Stomach (tissue), 9 donors: Measurements from ENCODE around the gene RGS6. TPM values are rescaled to one million over a fixed set of nuclear protein-coding genes. Genes with fewer than 3 reads are reported as not detected.

Source experiments
- DNase-seq, 2 donors: peaks; one replicate each; pipeline versions ENCODE4 v3.0.0 to v3.0.0-alpha.2; 2013 to 2019
- H3K27ac ChIP-seq, 5 donors: fragments of 200-600 bp in 4 of 5; sonication (generic) in 4 of 5; one replicate each; pipeline ENCODE4 v1.5.1; 2013 to 2019; ENCODE audit warnings: mild to moderate bottlenecking in 1 of 5, moderate library complexity in 1 of 5
- H3K27me3 ChIP-seq, 3 donors: fragments of 200-600 bp; sonication (generic); one replicate each; pipeline ENCODE4 v1.5.1; 2017 to 2019; ENCODE audit warnings: mixed run types in 1 of 3
- H3K36me3 ChIP-seq, 4 donors: fragments of 200-600 bp; sonication (generic); 1 replicate in 3 of 4; 2 replicates in 1 of 4; pipeline ENCODE4 v1.5.1; 2016 to 2019
- H3K4me1 ChIP-seq, 4 donors: fragments of 200-600 bp; sonication (generic); one replicate each; pipeline ENCODE4 v1.5.1; 2016 to 2019
- H3K4me3 ChIP-seq, 4 donors: fragments of 200-600 bp; sonication (generic) in 3 of 4; one replicate each; pipeline ENCODE4 v1.5.1; 2016 to 2019; ENCODE audit warnings: mild to moderate bottlenecking in 1 of 4
- H3K9me3 ChIP-seq, 4 donors: fragments of 200-600 bp; sonication (generic); one replicate each; pipeline ENCODE4 v1.5.1; 2016 to 2019
- CTCF ChIP-seq, 7 experiments: fragments of 450-650 bp in 4 of 7; fragments of 200-600 bp in 3 of 7; sonication (generic) in 3 of 7; IDR thresholded peaks; one replicate each; pipeline ENCODE4 v1.5.1; 2016 to 2019; ENCODE audit warnings: antibody characterized with exemption in 7 of 7, control low read depth in 2 of 7, mild to moderate bottlenecking in 1 of 7
- EP300 ChIP-seq: sonication (generic); formaldehyde crosslinking; IDR thresholded peaks from one replicate; pipeline ENCODE4 v1.6.1; 2017; ENCODE audit warnings: antibody characterized with exemption
- POLR2A ChIP-seq, 4 donors: fragments of 450-650 bp; IDR thresholded peaks; one replicate each; pipeline ENCODE4 v1.6.1; 2016; ENCODE audit warnings: antibody characterized with exemption in 4 of 4, control low read depth in 2 of 4, mild to moderate bottlenecking in 1 of 4, moderate library complexity in 1 of 4
- POLR2AphosphoS5 ChIP-seq, 3 donors: sonication (generic); formaldehyde crosslinking; IDR thresholded peaks; one replicate each; pipeline ENCODE4 v1.6.1; 2016; ENCODE audit warnings: antibody characterized with exemption in 3 of 3
- WGBS, 5 donors: extraction: QIAGEN DNeasy Blood & Tissue Kit in 3 of 5; methylation state at CpG; one replicate each; pipeline versions ENCODE4 v1.1.5 to v1.1.7; 2013 to 2018; 5-methylcytosine and 5-hydroxymethylcytosine counted together
- intact Hi-C: fragments of 100-400 bp; cut with DNase I; formaldehyde crosslinking; loops from one replicate; pipeline ENCODE4 v1.15.1; 2023; ENCODE audit warnings: low total_unique reads
- polyA plus RNA-seq, 3 donors: library from polyadenylated mRNA; stranded (reverse); fragments of 200-250 nt; gene quantifications; one replicate each; pipeline ENCODE4 v1.2.3, GENCODE V29; 2013
- total RNA-seq, 5 donors: library from RNA; depleted of rRNA; stranded (reverse); fragments of >200 nt; gene quantifications; one replicate each; pipeline versions ENCODE4 v1.1.0 to v1.2.3, GENCODE V29; 2014 to 2016
- donor health status: healthy with polysubstance abuse.
- donor health status: Bipolar disorder and iron deficiency.
- donor health status: healthy.

The RGS6 gene
- total and polyA plus RNA-seq, 8 donors: 0.25 to 18.0 (median 0.92) TPM; not detected in 1

- no peaks in the 10 kb centered on the region for H3K36me3 ChIP-seq
- TF ChIP-seq EP300: no peak
- TF ChIP-seq POLR2A (IDR thresholded peaks at IDR 0.05): no peak
- no peak for TF ChIP-seq CTCF (IDR thresholded peaks at IDR 0.05)
- TF ChIP-seq POLR2AphosphoS5 (IDR thresholded peaks at IDR 0.05): no peak
- H3K4me3 ChIP-seq: no peak overlapping the region
- H3K4me1 ChIP-seq: no peaks in the 10 kb centered on the region
- H3K27me3 ChIP-seq: peaks cover 0 to 7% (median 0%) of the 10 kb centered on the region in 3 donors
- H3K27ac ChIP-seq: no peak overlapping the region
- intact Hi-C loops: no loop called here
- no peak for DNase-seq
- 48 to 64% (median 59%) methylated on average over 4 of the region's 4 CpGs for WGBS, 5 donors
- H3K9me3 ChIP-seq: no peaks in the 10 kb centered on the region
Observed at GRCh38 chr14:72510566-72510965, 578.3 kb downstream of the RGS6 start.

- Histone ChIP-seq H3K9me3 (no peaks in the 10 kb centered on the region), H3K36me3 (no peaks in the 10 kb centered on the region), H3K4me1 (peaks cover 0 to 8% (median 3%) of the 10 kb centered on the region in 4 donors), H3K4me3 (no peak overlapping the region), H3K27me3 (peaks cover 0 to 15% (median 0%) of the 10 kb centered on the region in 3 donors), H3K27ac (no peak overlapping the region)
- 79 to 85% (median 81%) methylated on average over 2 of the region's 2 CpGs for WGBS, 5 donors
- TF ChIP-seq POLR2A (IDR thresholded peaks at IDR 0.05) (no peak), CTCF (IDR thresholded peaks at IDR 0.05) (no peak), POLR2AphosphoS5 (IDR thresholded peaks at IDR 0.05) (no peak)
- intact Hi-C loops: no loop called here
- no peak for DNase-seq
Observed at GRCh38 chr14:72512281-72512680, 580.1 kb downstream of the RGS6 start.

GRCh38 chr14:72512925-72513324 lies 580.7 kb downstream of the RGS6 start:
- H3K27me3 ChIP-seq: peaks cover 0 to 15% (median 0%) of the 10 kb centered on the region in 3 donors
- no peaks in the 10 kb centered on the region for H3K36me3 ChIP-seq
- TF ChIP-seq EP300 (no peak), CTCF (IDR thresholded peaks at IDR 0.05) (no peak), POLR2A (IDR thresholded peaks at IDR 0.05) (no peak), POLR2AphosphoS5 (IDR thresholded peaks at IDR 0.05) (no peak)
- DNase-seq: no peak
- H3K4me3 ChIP-seq: no peak overlapping the region
- no peaks in the 10 kb centered on the region for H3K9me3 ChIP-seq
- H3K4me1 ChIP-seq: peaks cover 0 to 12% (median 5%) of the 10 kb centered on the region in 4 donors
- intact Hi-C loops: no loop called here
- 75 to 91% (median 84%) methylated on average over 5 of the region's 5 CpGs for WGBS, 5 donors
- H3K27ac ChIP-seq: no peak overlapping the region

GRCh38 chr14:72513346-72513745 lies 581.1 kb downstream of the RGS6 start:
- intact Hi-C loops: no loop called here
- 67 to 81% (median 78%) methylated on average over 2 to 3 of the region's 3 CpGs for WGBS, 5 donors
- Histone ChIP-seq H3K27ac (no peak overlapping the region), H3K9me3 (no peaks in the 10 kb centered on the region), H3K27me3 (peaks cover 0 to 15% (median 0%) of the 10 kb centered on the region in 3 donors), H3K4me1 (peaks cover 0 to 12% (median 5%) of the 10 kb centered on the region in 4 donors), H3K36me3 (no peaks in the 10 kb centered on the region), H3K4me3 (no peak overlapping the region)
- DNase-seq: no peak
- no peak for TF ChIP-seq CTCF (IDR thresholded peaks at IDR 0.05)
- TF ChIP-seq EP300: no peak
- TF ChIP-seq POLR2AphosphoS5 (IDR thresholded peaks at IDR 0.05): no peak
- no peak for TF ChIP-seq POLR2A (IDR thresholded peaks at IDR 0.05)
